ENCODE data around the gene SGIP1. TPM values are rescaled to one million over a fixed set of nuclear protein-coding genes. Genes with fewer than 3 reads are reported as not detected.

SGIP1 gene
- total and polyA plus RNA-seq, 7 experiments from 2014 or later: not detected

GRCh38 chr1:66679140-66679539 is 145.2 kb downstream of the SGIP1 start:
- ATAC-seq (no peak), DNase-seq (no peak)
- H3K27ac Mint-ChIP-seq: no peak overlapping the region
- Histone ChIP-seq H3K36me3 (ENCODE audit: control insufficient read depth in 2 of 3, insufficient read depth in 3 of 3, low read length in 3 of 3) (no peaks in the 10 kb centered on the region), H3K27me3 (ENCODE audit: control insufficient read depth in 2 of 2, insufficient read depth in 2 of 2, low read length in 2 of 2) (no peaks in the 10 kb centered on the region), H3K27ac (ENCODE audit: low read depth, low read length) (no peak overlapping the region), H3K4me3 (ENCODE audit: low read length) (no peak overlapping the region), H3K9me3 (ENCODE audit: control insufficient read depth in 2 of 3, low read length in 3 of 3) (no peaks in the 10 kb centered on the region), H3K4me1 (ENCODE audit: control insufficient read depth in 2 of 2, insufficient read depth in 2 of 2, low read length in 2 of 2) (no peaks in the 10 kb centered on the region)
- no peaks in the 10 kb centered on the region for H3K4me1 Mint-ChIP-seq
- no peaks in the 10 kb centered on the region for H3K9me3 Mint-ChIP-seq
- peaks cover 5 to 14% (median 6%) of the 10 kb centered on the region in 5 donors for H3K27me3 Mint-ChIP-seq
- H3K4me3 Mint-ChIP-seq: no peak overlapping the region
- no peaks in the 10 kb centered on the region for H3K36me3 Mint-ChIP-seq
- CTCF ChIA-PET: no interaction called here
- POLR2A ChIA-PET: no interaction called here
- intact Hi-C loops (cut with micrococcal nuclease): no loop called here

GRCh38 chr1:66681686-66682085 is 147.7 kb downstream of the SGIP1 start:
- H3K27ac ChIP-seq (ENCODE audit: low read depth, low read length): no peak overlapping the region
- ATAC-seq: no peak
- no peak overlapping the region for H3K4me3 ChIP-seq (ENCODE audit: low read length)
- no peaks in the 10 kb centered on the region for H3K4me1 Mint-ChIP-seq
- no peak overlapping the region for H3K4me3 Mint-ChIP-seq
- CTCF ChIA-PET: no interaction called here
- no peaks in the 10 kb centered on the region for H3K36me3 Mint-ChIP-seq
- H3K36me3 ChIP-seq (ENCODE audit: control insufficient read depth in 2 of 3, insufficient read depth in 3 of 3, low read length in 3 of 3): no peaks in the 10 kb centered on the region
- no peak for DNase-seq
- no peaks in the 10 kb centered on the region for H3K9me3 Mint-ChIP-seq
- H3K4me1 ChIP-seq (ENCODE audit: control insufficient read depth in 2 of 2, insufficient read depth in 2 of 2, low read length in 2 of 2): no peaks in the 10 kb centered on the region
- H3K9me3 ChIP-seq (ENCODE audit: control insufficient read depth in 2 of 3, low read length in 3 of 3): no peaks in the 10 kb centered on the region
- H3K27me3 Mint-ChIP-seq: peaks cover 5 to 14% (median 7%) of the 10 kb centered on the region in 5 donors
- POLR2A ChIA-PET: no interaction called here
- H3K27ac Mint-ChIP-seq: no peak overlapping the region
- intact Hi-C loops (cut with micrococcal nuclease): no loop called here
- H3K27me3 ChIP-seq (ENCODE audit: control insufficient read depth in 2 of 2, insufficient read depth in 2 of 2, low read length in 2 of 2): no peaks in the 10 kb centered on the region

GRCh38 chr1:66682106-66682505 is 148.2 kb downstream of the SGIP1 start:
- no peaks in the 10 kb centered on the region for H3K27me3 ChIP-seq (ENCODE audit: control insufficient read depth in 2 of 2, insufficient read depth in 2 of 2, low read length in 2 of 2)
- POLR2A ChIA-PET: no interaction called here
- Mint-ChIP-seq H3K4me3 (no peak overlapping the region), H3K27ac (no peak overlapping the region), H3K9me3 (no peaks in the 10 kb centered on the region), H3K27me3 (peaks cover 5 to 14% (median 7%) of the 10 kb centered on the region in 5 donors), H3K4me1 (no peaks in the 10 kb centered on the region), H3K36me3 (no peaks in the 10 kb centered on the region)
- no peak overlapping the region for H3K4me3 ChIP-seq (ENCODE audit: low read length)
- no peaks in the 10 kb centered on the region for H3K4me1 ChIP-seq (ENCODE audit: control insufficient read depth in 2 of 2, insufficient read depth in 2 of 2, low read length in 2 of 2)
- no peak overlapping the region for H3K27ac ChIP-seq (ENCODE audit: low read depth, low read length)
- ATAC-seq (no peak), DNase-seq (no peak)
- CTCF ChIA-PET: no interaction called here
- H3K9me3 ChIP-seq (ENCODE audit: control insufficient read depth in 2 of 3, low read length in 3 of 3): no peaks in the 10 kb centered on the region
- H3K36me3 ChIP-seq (ENCODE audit: control insufficient read depth in 2 of 3, insufficient read depth in 3 of 3, low read length in 3 of 3): no peaks in the 10 kb centered on the region
- intact Hi-C loops (cut with micrococcal nuclease): no loop called here

GRCh38 chr1:66684353-66684752 is 150.4 kb downstream of the SGIP1 start:
- Mint-ChIP-seq H3K4me1 (no peaks in the 10 kb centered on the region), H3K9me3 (no peaks in the 10 kb centered on the region), H3K27me3 (peaks cover 5 to 13% (median 7%) of the 10 kb centered on the region in 5 donors), H3K36me3 (no peaks in the 10 kb centered on the region), H3K4me3 (no peak overlapping the region), H3K27ac (no peak overlapping the region)
- DNase-seq (no peak), ATAC-seq (no peak)
- Histone ChIP-seq H3K27me3 (ENCODE audit: control insufficient read depth in 2 of 2, insufficient read depth in 2 of 2, low read length in 2 of 2) (no peaks in the 10 kb centered on the region), H3K4me3 (ENCODE audit: low read length) (no peak overlapping the region), H3K9me3 (ENCODE audit: control insufficient read depth in 2 of 3, low read length in 3 of 3) (no peaks in the 10 kb centered on the region), H3K27ac (ENCODE audit: low read depth, low read length) (no peak overlapping the region), H3K36me3 (ENCODE audit: control insufficient read depth in 2 of 3, insufficient read depth in 3 of 3, low read length in 3 of 3) (no peaks in the 10 kb centered on the region), H3K4me1 (ENCODE audit: control insufficient read depth in 2 of 2, insufficient read depth in 2 of 2, low read length in 2 of 2) (no peaks in the 10 kb centered on the region)
- ChIA-PET CTCF (no interaction called here), POLR2A (no interaction called here)
- intact Hi-C loops (cut with micrococcal nuclease): no loop called here

GRCh38 chr1:66685265-66685664 is 151.3 kb downstream of the SGIP1 start:
- ATAC-seq (no peak), DNase-seq (no peak)
- H3K4me3 Mint-ChIP-seq: no peak overlapping the region
- H3K4me1 ChIP-seq (ENCODE audit: control insufficient read depth in 2 of 2, insufficient read depth in 2 of 2, low read length in 2 of 2): no peaks in the 10 kb centered on the region
- H3K9me3 ChIP-seq (ENCODE audit: control insufficient read depth in 2 of 3, low read length in 3 of 3): no peaks in the 10 kb centered on the region
- POLR2A ChIA-PET: no interaction called here
- no peaks in the 10 kb centered on the region for H3K36me3 ChIP-seq (ENCODE audit: control insufficient read depth in 2 of 3, insufficient read depth in 3 of 3, low read length in 3 of 3)
- no peak overlapping the region for H3K4me3 ChIP-seq (ENCODE audit: low read length)
- H3K27me3 Mint-ChIP-seq: peaks cover 6 to 10% (median 8%) of the 10 kb centered on the region in 5 donors
- no peak overlapping the region for H3K27ac ChIP-seq (ENCODE audit: low read depth, low read length)
- no peaks in the 10 kb centered on the region for H3K36me3 Mint-ChIP-seq
- no peaks in the 10 kb centered on the region for H3K4me1 Mint-ChIP-seq
- H3K27ac Mint-ChIP-seq: no peak overlapping the region
- H3K27me3 ChIP-seq (ENCODE audit: control insufficient read depth in 2 of 2, insufficient read depth in 2 of 2, low read length in 2 of 2): no peaks in the 10 kb centered on the region
- intact Hi-C loops (cut with micrococcal nuclease): no loop called here
- H3K9me3 Mint-ChIP-seq: no peaks in the 10 kb centered on the region
- CTCF ChIA-PET: no interaction called here

- POLR2A ChIA-PET: no interaction called here
- Mint-ChIP-seq H3K27ac (no peak overlapping the region), H3K4me1 (no peaks in the 10 kb centered on the region), H3K9me3 (no peaks in the 10 kb centered on the region), H3K36me3 (no peaks in the 10 kb centered on the region), H3K27me3 (peaks cover 6 to 12% (median 9%) of the 10 kb centered on the region in 5 donors), H3K4me3 (no peak overlapping the region)
- Histone ChIP-seq H3K4me1 (ENCODE audit: control insufficient read depth in 2 of 2, insufficient read depth in 2 of 2, low read length in 2 of 2) (no peaks in the 10 kb centered on the region), H3K36me3 (ENCODE audit: control insufficient read depth in 2 of 3, insufficient read depth in 3 of 3, low read length in 3 of 3) (no peaks in the 10 kb centered on the region), H3K9me3 (ENCODE audit: control insufficient read depth in 2 of 3, low read length in 3 of 3) (no peaks in the 10 kb centered on the region), H3K27me3 (ENCODE audit: control insufficient read depth in 2 of 2, insufficient read depth in 2 of 2, low read length in 2 of 2) (no peaks in the 10 kb centered on the region), H3K4me3 (ENCODE audit: low read length) (no peak overlapping the region), H3K27ac (ENCODE audit: low read depth, low read length) (no peak overlapping the region)
- DNase-seq (no peak), ATAC-seq (no peak)
- intact Hi-C loops (cut with micrococcal nuclease): no loop called here
- CTCF ChIA-PET: no interaction called here
Measured at GRCh38 chr1:66685670-66686069, 151.7 kb downstream of the SGIP1 start.

GRCh38 chr1:66686406-66686805 is 152.5 kb downstream of the SGIP1 start:
- H3K4me1 Mint-ChIP-seq: no peaks in the 10 kb centered on the region
- H3K27ac ChIP-seq (ENCODE audit: low read depth, low read length): no peak overlapping the region
- no peaks in the 10 kb centered on the region for H3K36me3 ChIP-seq (ENCODE audit: control insufficient read depth in 2 of 3, insufficient read depth in 3 of 3, low read length in 3 of 3)
- H3K4me3 Mint-ChIP-seq: no peak overlapping the region
- no peak overlapping the region for H3K4me3 ChIP-seq (ENCODE audit: low read length)
- ChIA-PET CTCF (no interaction called here), POLR2A (no interaction called here)
- no peaks in the 10 kb centered on the region for H3K27me3 ChIP-seq (ENCODE audit: control insufficient read depth in 2 of 2, insufficient read depth in 2 of 2, low read length in 2 of 2)
- H3K9me3 ChIP-seq (ENCODE audit: control insufficient read depth in 2 of 3, low read length in 3 of 3): no peaks in the 10 kb centered on the region
- peaks cover 7 to 15% (median 12%) of the 10 kb centered on the region in 5 donors for H3K27me3 Mint-ChIP-seq
- DNase-seq (no peak), ATAC-seq (no peak)
- H3K36me3 Mint-ChIP-seq: no peaks in the 10 kb centered on the region
- intact Hi-C loops (cut with micrococcal nuclease): no loop called here
- no peaks in the 10 kb centered on the region for H3K4me1 ChIP-seq (ENCODE audit: control insufficient read depth in 2 of 2, insufficient read depth in 2 of 2, low read length in 2 of 2)
- H3K27ac Mint-ChIP-seq: no peak overlapping the region
- H3K9me3 Mint-ChIP-seq: no peaks in the 10 kb centered on the region
